Adrenal gland (tissue), 5 donors: ENCODE data around the gene VSTM2L.

Experiments used
- POLR2A ChIP-seq, 2 donors: fragments of 450-650 bp; IDR thresholded peaks; one replicate each; pipeline ENCODE4 v1.6.1; 2017; ENCODE audit warnings: antibody characterized with exemption in 2 of 2, mild to moderate bottlenecking in 2 of 2, moderate library complexity in 1 of 2
- TF ChIP-seq, protein P1 (sequence below), 6 experiments: fragments of 450-650 bp in 4 of 6; fragments of 200-600 bp in 2 of 6; sonication (generic) in 1 of 6; IDR thresholded peaks; 1 replicate in 5 of 6; 2 replicates in 1 of 6; pipeline versions ENCODE4 v1.5.1 to v1.8.0; 2016 to 2021; ENCODE audit warnings: antibody characterized with exemption in 6 of 6, mild to moderate bottlenecking in 2 of 6, moderate library complexity in 1 of 6
- donor health status: DM: no; HTN: no; CAD: no.

GRCh38 chr20:37954190-37954589, 51.3 kb downstream of the VSTM2L start:
- TF ChIP-seq, protein P1, sequence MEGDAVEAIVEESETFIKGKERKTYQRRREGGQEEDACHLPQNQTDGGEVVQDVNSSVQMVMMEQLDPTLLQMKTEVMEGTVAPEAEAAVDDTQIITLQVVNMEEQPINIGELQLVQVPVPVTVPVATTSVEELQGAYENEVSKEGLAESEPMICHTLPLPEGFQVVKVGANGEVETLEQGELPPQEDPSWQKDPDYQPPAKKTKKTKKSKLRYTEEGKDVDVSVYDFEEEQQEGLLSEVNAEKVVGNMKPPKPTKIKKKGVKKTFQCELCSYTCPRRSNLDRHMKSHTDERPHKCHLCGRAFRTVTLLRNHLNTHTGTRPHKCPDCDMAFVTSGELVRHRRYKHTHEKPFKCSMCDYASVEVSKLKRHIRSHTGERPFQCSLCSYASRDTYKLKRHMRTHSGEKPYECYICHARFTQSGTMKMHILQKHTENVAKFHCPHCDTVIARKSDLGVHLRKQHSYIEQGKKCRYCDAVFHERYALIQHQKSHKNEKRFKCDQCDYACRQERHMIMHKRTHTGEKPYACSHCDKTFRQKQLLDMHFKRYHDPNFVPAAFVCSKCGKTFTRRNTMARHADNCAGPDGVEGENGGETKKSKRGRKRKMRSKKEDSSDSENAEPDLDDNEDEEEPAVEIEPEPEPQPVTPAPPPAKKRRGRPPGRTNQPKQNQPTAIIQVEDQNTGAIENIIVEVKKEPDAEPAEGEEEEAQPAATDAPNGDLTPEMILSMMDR (IDR thresholded peaks at IDR 0.05): no peak
- no peak for TF ChIP-seq POLR2A (IDR thresholded peaks at IDR 0.05)
